ENCODE data around the gene GRK3. TPM values are rescaled to one million over a fixed set of nuclear protein-coding genes. Genes with fewer than 3 reads are reported as not detected.

Gene GRK3
- total and polyA plus RNA-seq, 2 of the 4 experiments (the other 2 are of a cell fraction), result 0.58 to 1.6 TPM

GRCh38 chr22:25542191-25542590, 22.3 kb upstream of the GRK3 start:
- Histone ChIP-seq H4K8ac (ENCODE audit: low read depth in 2 of 2, low read length in 2 of 2) (no peak overlapping the region), H4K5ac (ENCODE audit: low read depth, low read length) (no peak overlapping the region), H3K4ac (ENCODE audit: low read depth, low read length) (no peak overlapping the region), H4K91ac (ENCODE audit: insufficient read depth, low read depth, low read length) (no peak overlapping the region), H3K56ac (ENCODE audit: extremely low read depth, insufficient read depth, low read length) (no peak overlapping the region), H3K9ac (ENCODE audit: low read depth, low read length) (no peak overlapping the region), H3K4me2 (ENCODE audit: low read depth, low read length) (no peak overlapping the region), H3K18ac (ENCODE audit: low read depth, low read length) (no peak overlapping the region), H3K36me3 (ENCODE audit: control insufficient read depth, insufficient read depth, low read length) (no peaks in the 10 kb centered on the region), H2BK5ac (ENCODE audit: low read depth, low read length, poor library complexity, severe bottlenecking) (no peak overlapping the region), H2AFZ (replicated peaks; ENCODE audit: low read length, poor library complexity) (no peak overlapping the region), H3K9me3 (ENCODE audit: control insufficient read depth, insufficient read depth, low read length) (peaks cover 3% of the 10 kb centered on the region), H3K4me1 (ENCODE audit: control insufficient read depth, insufficient read depth, low read length) (no peaks in the 10 kb centered on the region), H2BK15ac (ENCODE audit: low read depth, low read length) (no peak overlapping the region), H3K79me1 (ENCODE audit: low read depth in 1 of 2, low read length in 2 of 2) (no peaks in the 10 kb centered on the region), H4K20me1 (ENCODE audit: insufficient read depth, low read length) (no peaks in the 10 kb centered on the region), H3K9me1 (ENCODE audit: insufficient read depth, low read length) (no peaks in the 10 kb centered on the region), H3K14ac (replicated peaks; ENCODE audit: low read depth, low read length) (no peak overlapping the region), H3K4me3 (ENCODE audit: insufficient read depth, low read depth, low read length) (no peak overlapping the region), H2BK20ac (ENCODE audit: low read depth, low read length) (no peak overlapping the region), H2AK9ac (replicated peaks; ENCODE audit: low read depth, low read length, poor library complexity) (no peak overlapping the region), H3K27ac (ENCODE audit: insufficient read depth, low read length) (no peak overlapping the region), H3K27me3 (ENCODE audit: control insufficient read depth, insufficient read depth, low read length) (peaks cover 2% of the 10 kb centered on the region; the same call in 1 of the 2 replicates), H2AK5ac (ENCODE audit: low read depth, low read length) (no peak overlapping the region), H2BK120ac (ENCODE audit: low read depth, low read length) (no peak overlapping the region), H3K23ac (ENCODE audit: low read depth, low read length) (no peak overlapping the region)
- DNase-seq, result no peak
- in situ Hi-C loops (cut with MboI; ENCODE audit: low sequenced_read_pairs), result no loop called here
- no peak for TF ChIP-seq RAD21 (IDR thresholded peaks at IDR 0.05; ENCODE audit: low read length)
- TF ChIP-seq RFX5 (IDR thresholded peaks at IDR 0.05; ENCODE audit: low read depth, low read length), result no peak
- TF ChIP-seq CHD1 (IDR thresholded peaks at IDR 0.05; ENCODE audit: low read depth, low read length), result no peak
- TF ChIP-seq USF2 (IDR thresholded peaks at IDR 0.05; ENCODE audit: low read depth, low read length), result no peak
- TF ChIP-seq MAZ (IDR thresholded peaks at IDR 0.05; ENCODE audit: borderline replicate concordance, low read depth, low read length), result no peak
- TF ChIP-seq ELK1 (IDR thresholded peaks at IDR 0.05; ENCODE audit: borderline replicate concordance, low read depth, low read length), result no peak
- TF ChIP-seq BHLHE40 (IDR thresholded peaks at IDR 0.05; ENCODE audit: low read depth, low read length), result no peak
- TF ChIP-seq NFE2L2 (IDR thresholded peaks at IDR 0.05; ENCODE audit: low read depth, low read length), result no peak
- no peak for TF ChIP-seq POLR2A (IDR thresholded peaks at IDR 0.05; ENCODE audit: low read depth, low read length)
- TF ChIP-seq RCOR1 (IDR thresholded peaks at IDR 0.05; ENCODE audit: insufficient replicate concordance, low read length), result no peak
- TF ChIP-seq SMC3 (IDR thresholded peaks at IDR 0.05; ENCODE audit: low read depth, low read length), result no peak
- TF ChIP-seq FOS (IDR thresholded peaks at IDR 0.05; ENCODE audit: low read depth, low read length), result no peak
- no peak for TF ChIP-seq MXI1 (IDR thresholded peaks at IDR 0.05; ENCODE audit: borderline replicate concordance, low read depth, low read length)
- TF ChIP-seq MAFK (IDR thresholded peaks at IDR 0.05; ENCODE audit: low read depth, low read length), result no peak
- TF ChIP-seq CTCF (conservative IDR thresholded peaks at IDR 0.05; ENCODE audit: low read depth, low read length), result no peak
- TF ChIP-seq CEBPB (IDR thresholded peaks at IDR 0.05; ENCODE audit: low read depth, low read length), result no peak
- ChIA-PET POLR2A (ENCODE audit: unreplicated experiment) (no interaction called here), CTCF (no interaction called here)
- no TSS peak for BruUV-seq (replicated peaks)
- ATAC-seq (ENCODE audit: low read depth), result no peak
- intact Hi-C loops (cut with micrococcal nuclease), result no loop called here
- dilution Hi-C loops (cut with HindIII; ENCODE audit: low sequenced_read_pairs, unreplicated experiment), result no loop called here
- no CpG with 5 or more reads among the region's 1 CpG for WGBS, 2 experiments (ENCODE audit: extremely low coverage in 2 of 2, insufficient read length in 1 of 2)

Data from IMR-90 (cell line).